Activated T-helper 1 cell treated with anti-CD3 and anti-CD28 coated beads, Interleukin-12 subunit alpha, Interleukin-12 subunit beta, Interleukin-2, Interleukin-4 antibody, amounts not matched to agents 30 ng/mL and 10 ng/mL and 1 ng/mL, durations not matched to agents 14 hours and 24 hours and 36 hours (primary cell): Measurements from ENCODE around the gene HCRT. TPM values are rescaled to one million over a fixed set of nuclear protein-coding genes. Genes with fewer than 3 reads are reported as not detected.
"Not testable (repeated sequence)": the region's sequence is repeated elsewhere in the genome, so short reads cannot be mapped to it uniquely, and the experiment has no call there.

Experiments
- DNase-seq: peaks from one replicate; pipeline ENCODE4 v3.0.0; 2021; ENCODE audit warnings: low spot score
- H3K27ac Mint-ChIP-seq: one replicate; pipeline ENCODE4 v1.8.0; 2021; ENCODE audit warnings: mild to moderate bottlenecking, mixed read lengths
- H3K27me3 Mint-ChIP-seq: one replicate; pipeline ENCODE4 v1.8.0; 2022; ENCODE audit warnings: mild to moderate bottlenecking, moderate library complexity, mixed read lengths; ENCODE audit not compliant: insufficient read depth
- H3K36me3 Mint-ChIP-seq: one replicate; pipeline ENCODE4 v1.8.0; 2021; ENCODE audit warnings: low read depth, mixed read lengths
- H3K4me1 Mint-ChIP-seq: one replicate; pipeline ENCODE4 v1.8.0; 2021; ENCODE audit warnings: low read depth, mixed read lengths
- H3K4me3 Mint-ChIP-seq: one replicate; pipeline ENCODE4 v1.8.0; 2021; ENCODE audit warnings: mild to moderate bottlenecking, moderate library complexity, mixed read lengths
- H3K9me3 Mint-ChIP-seq: one replicate; pipeline ENCODE4 v1.8.0; 2021; ENCODE audit warnings: mixed read lengths
- intact Hi-C: fragments of 100-400 bp; cut with micrococcal nuclease; formaldehyde crosslinking; loops from one replicate; pipeline ENCODE4 v1.15.1; 2024
- total RNA-seq: library from RNA; stranded (reverse); gene quantifications from 2 replicates; pipeline ENCODE4 v1.2.3, GENCODE V29; 2022

HCRT gene
- total RNA-seq, 1 donor from 2014 or later = not detected

DNA sequence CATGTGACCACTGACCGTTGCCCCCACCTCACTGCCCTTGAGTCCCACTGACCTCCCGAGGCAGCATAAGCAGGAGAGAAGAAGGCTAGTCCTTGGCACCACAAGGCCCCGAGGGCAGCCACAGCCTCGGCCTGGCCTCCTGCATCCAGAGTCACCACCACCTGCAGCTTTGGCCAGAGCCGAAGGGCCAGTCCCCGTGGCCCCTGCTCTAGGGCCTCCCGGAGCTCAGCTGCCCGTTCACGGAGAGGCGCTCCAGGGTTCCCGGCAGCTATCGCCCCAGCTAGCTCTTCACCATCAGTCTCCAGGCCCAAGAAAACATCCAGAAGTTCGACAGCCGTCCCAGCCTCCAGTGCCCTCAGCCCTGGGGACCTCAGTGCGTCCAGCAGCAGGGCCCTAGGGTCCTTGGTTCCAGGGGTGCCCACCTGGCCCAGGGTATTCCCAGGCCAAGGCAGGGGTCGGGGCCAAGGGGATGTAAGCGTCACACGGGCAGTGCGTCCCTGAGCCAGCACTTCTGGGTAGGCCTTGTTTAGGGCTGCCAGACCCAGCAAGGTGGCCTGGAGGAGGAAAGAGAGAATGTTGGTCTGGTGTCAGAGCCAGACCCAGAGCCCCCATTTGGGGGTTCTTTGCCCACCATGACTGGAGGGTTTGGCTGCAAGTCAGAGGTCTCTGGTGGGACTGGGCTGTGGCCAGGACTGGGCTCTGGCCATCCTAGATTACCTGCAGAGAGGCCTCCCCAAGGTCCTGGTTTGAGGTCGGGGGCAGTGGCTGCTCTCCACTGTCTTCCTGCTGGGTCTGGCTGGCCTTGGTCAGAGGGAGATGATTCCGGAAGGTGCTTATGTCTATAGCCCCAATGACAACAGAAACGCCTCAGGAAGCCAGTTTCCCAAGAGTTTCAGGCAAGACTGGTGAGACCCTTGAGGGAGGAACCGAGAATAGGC is 7.2 kb upstream of the HCRT start:
- intact Hi-C loops = loop anchor here (5.0 kb wide), 1 partner anchor 830 kb away; the partner anchor contains the start of gene VAT1
- Mint-ChIP-seq H3K27me3 (no peaks in the 10 kb centered on the region), H3K36me3 (peaks cover 2% of the 10 kb centered on the region), H3K4me1 (peaks cover 21% of the 10 kb centered on the region), H3K4me3 (peak overlapping the region; percentile 96), H3K9me3 (no peaks in the 10 kb centered on the region), H3K27ac (no peak overlapping the region)
- no peak for DNase-seq

DNA sequence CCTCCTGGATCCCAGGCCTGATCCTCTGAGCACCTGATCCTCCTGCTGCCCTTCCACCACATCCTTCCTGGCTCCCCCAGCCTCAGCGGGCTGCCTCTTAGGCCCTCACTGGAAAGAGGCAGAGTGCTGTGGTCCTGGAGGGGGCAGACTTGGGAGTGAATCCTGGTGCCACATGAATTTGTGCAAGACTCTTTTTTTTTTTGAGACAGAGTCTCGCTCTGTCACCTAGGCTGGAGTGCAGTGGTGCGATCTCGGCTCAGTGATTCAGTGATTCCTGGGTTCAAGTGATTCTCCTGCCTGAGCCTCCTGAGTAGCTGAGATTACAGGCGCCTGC is 6.0 kb upstream of the HCRT start:
- no peaks in the 10 kb centered on the region for H3K27me3 Mint-ChIP-seq
- H3K27ac Mint-ChIP-seq = no peak overlapping the region
- DNase-seq = no peak

DNA sequence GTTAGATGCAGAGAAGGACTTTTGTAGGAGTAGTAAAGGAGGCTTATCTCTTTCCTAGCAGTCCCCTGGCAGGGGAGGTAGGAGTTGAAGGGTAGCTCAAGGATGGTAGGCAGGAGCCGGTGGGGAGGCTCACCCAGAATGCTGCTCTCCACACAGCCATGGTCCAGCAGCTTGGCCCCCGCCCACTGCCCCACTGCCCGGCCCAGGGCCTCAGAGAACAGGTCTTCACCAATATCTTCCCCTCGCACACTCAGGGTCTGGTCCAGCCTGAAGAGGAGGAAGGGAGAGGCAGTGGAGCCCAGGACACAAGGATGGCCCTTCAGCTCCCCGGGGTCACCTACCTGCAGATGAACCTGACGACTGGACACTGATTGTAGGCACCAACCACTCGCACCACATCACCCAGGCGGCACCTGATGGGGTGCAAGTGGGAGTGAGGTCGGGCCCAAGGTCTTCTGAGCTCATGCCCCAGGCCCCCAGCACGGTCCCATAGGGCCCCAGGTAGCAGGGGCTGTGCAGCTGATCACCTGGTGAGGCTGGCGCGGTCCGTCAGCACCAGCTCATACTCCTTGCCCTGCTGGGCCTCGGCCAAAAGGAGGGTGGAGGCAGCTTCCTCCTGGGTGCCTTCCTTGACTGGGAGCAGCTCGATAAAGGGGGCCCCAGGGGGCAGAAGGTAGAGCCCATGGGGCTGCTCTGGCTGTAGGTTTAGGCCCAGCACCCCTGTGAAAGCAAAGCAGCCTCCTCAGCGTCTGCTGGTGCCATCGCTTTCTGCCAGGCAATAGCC is 5.4 kb upstream of the HCRT start:
- Mint-ChIP-seq H3K27me3 (no peaks in the 10 kb centered on the region), H3K4me1 (peaks cover 21% of the 10 kb centered on the region), H3K27ac (no peak overlapping the region), H3K4me3 (no peak overlapping the region), H3K36me3 (peaks cover 3% of the 10 kb centered on the region), H3K9me3 (no peaks in the 10 kb centered on the region)
- no peak for DNase-seq
- intact Hi-C loops = loop anchor here (5.0 kb wide), 1 partner anchor 832 kb away; the partner anchor contains the start of gene VAT1

More for the DNA sequence above, 6.0 kb upstream of the HCRT start:
- Mint-ChIP-seq H3K4me1 (peaks cover 21% of the 10 kb centered on the region), H3K36me3 (peaks cover 3% of the 10 kb centered on the region), H3K9me3 (no peaks in the 10 kb centered on the region), H3K4me3 (no peak overlapping the region)
- intact Hi-C loops = loop anchor here (5.0 kb wide), 1 partner anchor 831 kb away; the partner anchor contains the start of gene VAT1

DNA sequence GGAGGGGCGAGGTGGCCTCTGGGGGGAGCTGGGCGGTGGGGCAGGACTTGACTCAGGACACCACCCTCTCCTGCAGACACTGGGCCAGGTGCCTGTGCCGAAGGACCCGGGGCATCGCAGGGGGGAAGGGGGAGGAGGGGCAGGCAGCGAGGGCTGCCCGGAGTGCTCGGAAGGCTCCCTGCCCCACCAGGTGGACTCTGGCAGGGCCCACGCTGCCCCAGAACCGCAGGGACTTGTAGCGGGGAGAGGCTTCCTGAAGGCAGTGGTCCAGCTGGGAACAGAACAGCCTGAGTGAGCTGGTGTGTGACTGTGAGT is 4.4 kb upstream of the HCRT start:
- H3K4me1 Mint-ChIP-seq = peaks cover 26% of the 10 kb centered on the region
- no peak for DNase-seq
- no peaks in the 10 kb centered on the region for H3K9me3 Mint-ChIP-seq
- H3K36me3 Mint-ChIP-seq = peaks cover 3% of the 10 kb centered on the region
- no peak overlapping the region for H3K27ac Mint-ChIP-seq
- H3K4me3 Mint-ChIP-seq = no peak overlapping the region
- intact Hi-C loops = no loop called here
- H3K27me3 Mint-ChIP-seq = no peaks in the 10 kb centered on the region

DNA sequence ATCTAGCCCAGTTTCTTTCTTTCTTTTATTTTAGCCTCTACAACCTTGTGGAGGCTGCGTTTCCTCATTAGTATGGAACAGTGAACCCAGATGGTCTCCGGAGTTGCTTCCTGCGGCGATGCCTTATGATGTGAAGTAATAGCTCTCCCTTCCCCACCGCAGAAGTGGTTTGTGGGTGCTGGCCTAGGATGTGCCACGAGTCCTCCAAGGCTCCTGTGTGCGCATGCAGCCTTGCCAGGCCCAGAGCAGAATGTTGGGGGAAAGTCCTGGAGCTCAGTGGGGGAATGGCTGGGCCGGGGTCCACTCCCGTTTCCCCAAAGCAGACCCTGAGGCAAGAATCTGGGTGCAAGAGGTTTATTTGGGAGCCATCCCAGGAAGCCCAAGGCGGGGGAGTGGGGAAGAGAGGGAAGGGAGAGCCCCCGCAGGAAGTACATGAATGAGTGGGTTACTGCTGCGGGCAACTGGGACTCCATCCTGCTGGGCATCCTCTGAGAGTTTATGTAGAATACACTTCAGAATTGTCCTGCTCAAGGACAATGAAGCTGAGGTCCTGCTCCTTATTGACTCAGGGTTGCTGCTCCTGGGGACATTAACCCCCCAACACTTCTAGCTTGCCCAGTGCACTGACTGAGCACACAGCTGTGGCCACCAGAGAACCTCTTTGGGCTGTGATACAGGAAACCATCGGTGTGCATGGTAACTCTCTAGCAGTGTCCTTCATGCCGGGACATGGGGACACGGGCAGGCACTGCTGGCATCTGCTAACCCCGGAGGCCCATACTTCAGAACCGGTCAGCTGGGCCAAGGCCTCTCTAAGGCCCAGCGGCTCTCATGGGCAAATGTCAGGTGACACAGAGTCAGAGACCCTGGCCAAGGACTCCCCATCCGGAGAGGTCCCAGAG is 3.7 kb upstream of the HCRT start:
- intact Hi-C loops = no loop called here
- H3K9me3 Mint-ChIP-seq = no peaks in the 10 kb centered on the region

DNA sequence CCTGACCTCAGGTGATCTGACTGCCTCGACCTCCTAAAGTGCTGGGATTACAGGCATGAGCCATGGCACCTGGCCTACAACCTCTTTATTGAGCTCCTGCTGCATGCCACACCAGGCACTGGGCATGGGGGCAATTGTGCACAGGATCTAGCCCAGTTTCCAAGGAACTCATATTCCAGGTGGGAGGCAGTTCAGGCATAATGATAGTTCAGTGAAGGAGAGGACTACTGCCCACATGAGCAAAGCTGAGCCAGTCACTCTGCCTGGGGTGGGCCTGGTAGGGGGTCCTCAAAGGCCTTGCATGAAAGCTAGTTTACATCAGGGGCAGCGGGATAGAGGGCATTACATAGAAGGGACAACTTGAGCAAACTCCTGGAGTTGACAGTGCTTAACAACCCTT is 2.6 kb upstream of the HCRT start:
- Mint-ChIP-seq H3K27ac (no peak overlapping the region), H3K36me3 (peaks cover 4% of the 10 kb centered on the region), H3K27me3 (peaks cover 3% of the 10 kb centered on the region), H3K4me3 (no peak overlapping the region), H3K4me1 (peaks cover 25% of the 10 kb centered on the region), H3K9me3 (no peaks in the 10 kb centered on the region)
- no peak for DNase-seq
- intact Hi-C loops = no loop called here

More for the DNA sequence above, 3.7 kb upstream of the HCRT start:
- H3K27me3 Mint-ChIP-seq = no peaks in the 10 kb centered on the region
- H3K27ac Mint-ChIP-seq = no peak overlapping the region
- DNase-seq = no peak
- peaks cover 23% of the 10 kb centered on the region for H3K4me1 Mint-ChIP-seq
- H3K4me3 Mint-ChIP-seq = no peak overlapping the region
- peaks cover 3% of the 10 kb centered on the region for H3K36me3 Mint-ChIP-seq

DNA sequence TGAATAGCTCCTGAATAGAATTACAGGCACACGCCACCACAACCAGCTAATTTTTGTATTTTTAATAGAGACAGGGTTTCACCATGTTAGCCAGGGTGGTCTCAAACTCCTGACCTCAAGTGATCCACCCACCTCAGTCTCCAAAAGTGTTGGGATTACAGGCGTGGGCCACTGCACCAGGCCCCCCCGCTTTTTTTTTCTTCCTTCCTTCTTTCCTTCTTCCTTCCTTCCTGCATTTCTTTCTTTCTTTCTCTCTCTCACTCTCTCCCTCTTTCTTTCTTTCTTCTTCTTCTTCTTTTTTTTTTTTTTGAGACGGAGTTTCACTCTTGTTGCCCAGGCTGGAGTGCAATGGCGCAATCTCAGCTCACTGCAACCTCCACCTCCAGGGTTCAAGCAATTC is 939 bp upstream of the HCRT start:
- H3K4me3 Mint-ChIP-seq, H3K9me3 Mint-ChIP-seq, DNase-seq, H3K27me3 Mint-ChIP-seq, intact Hi-C loops, H3K27ac Mint-ChIP-seq, H3K36me3 Mint-ChIP-seq: not testable (repeated sequence)
- peaks cover 35% of the 10 kb centered on the region for H3K4me1 Mint-ChIP-seq

DNA sequence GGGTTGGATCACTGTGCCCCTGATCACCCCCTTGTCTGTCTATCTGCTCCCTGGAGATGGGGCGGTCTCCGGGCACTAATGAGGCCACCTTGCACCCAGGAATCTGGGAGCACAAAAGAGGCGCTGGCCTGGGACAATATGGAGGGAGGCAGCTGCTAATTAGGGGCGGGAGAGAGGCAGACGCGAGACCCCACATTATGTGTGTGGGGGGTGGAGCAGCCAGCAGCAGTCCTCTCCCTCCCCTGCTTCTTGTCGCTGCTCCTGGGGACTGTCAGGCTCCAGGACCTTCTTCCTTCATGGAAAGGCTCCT is 324 bp upstream of the HCRT start:
- DNase-seq = no peak
- Mint-ChIP-seq H3K4me1 (peaks cover 36% of the 10 kb centered on the region), H3K36me3 (peaks cover 4% of the 10 kb centered on the region), H3K27ac (no peak overlapping the region), H3K27me3 (peaks cover 7% of the 10 kb centered on the region), H3K9me3 (no peaks in the 10 kb centered on the region), H3K4me3 (no peak overlapping the region)
- intact Hi-C loops = loop anchor here (2.0 kb wide), 2 partner anchors 63 to 103 kb away; partner anchors contain the start of gene STAT5A

DNA sequence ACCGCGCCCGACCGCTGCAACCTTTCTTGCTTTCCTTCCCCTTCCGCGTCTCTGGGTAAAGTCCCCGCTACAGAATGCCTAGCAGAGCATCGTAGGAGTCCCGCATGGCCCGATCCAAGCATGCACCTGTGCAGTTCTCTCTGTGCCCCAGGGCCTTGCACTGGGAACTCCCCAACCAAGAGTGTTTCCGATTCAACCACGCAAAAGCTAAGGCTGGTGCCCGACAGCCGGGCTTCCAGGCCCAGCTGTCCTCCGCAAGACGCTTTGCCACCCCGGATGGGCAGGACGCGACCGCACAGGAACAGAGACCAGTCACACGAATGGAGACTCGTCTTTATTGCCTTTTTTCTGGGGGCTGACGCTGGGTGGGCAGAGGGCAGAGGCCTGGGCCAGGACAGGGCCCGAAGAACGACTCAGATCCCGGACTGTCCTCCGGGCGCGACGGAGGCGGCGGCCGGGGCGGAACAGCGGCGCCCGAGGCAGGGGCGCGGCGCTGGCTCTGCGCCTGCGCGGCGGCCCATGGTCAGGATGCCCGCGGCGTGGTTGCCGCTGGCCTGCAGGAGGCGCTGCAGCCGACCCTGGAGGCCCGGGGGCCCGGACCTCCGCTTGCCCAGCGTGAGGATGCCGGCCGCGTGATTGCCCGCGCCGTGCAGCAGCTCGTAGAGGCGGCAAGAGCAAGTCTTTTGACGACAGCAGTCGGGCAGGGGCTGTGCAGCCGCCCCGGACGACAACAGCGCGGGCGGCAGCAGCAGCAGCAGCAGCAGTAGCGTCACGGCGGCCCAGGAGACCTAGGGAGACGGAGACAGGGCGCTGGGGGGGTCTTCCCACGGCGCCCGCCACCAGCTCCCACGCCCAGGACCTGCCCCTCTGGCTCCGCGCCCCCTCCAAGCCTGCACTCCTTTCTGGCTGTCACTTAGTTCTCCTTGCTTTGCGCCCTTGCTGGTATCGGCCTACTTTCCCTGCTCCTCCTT is 1.2 kb downstream of the HCRT start:
- H3K27ac Mint-ChIP-seq = peak overlapping the region; percentile 95
- H3K9me3 Mint-ChIP-seq = no peaks in the 10 kb centered on the region
- peak overlapping the region; percentile 94 for H3K4me3 Mint-ChIP-seq
- DNase-seq = peak; percentile 80
- intact Hi-C loops = loop anchor here (2.0 to 5.0 kb wide), 5 partner anchors 65 to 273 kb away; partner anchors contain the start of genes ATP6V0A1 and STAT5A
- H3K36me3 Mint-ChIP-seq = peaks cover 4% of the 10 kb centered on the region
- H3K27me3 Mint-ChIP-seq = peaks cover 13% of the 10 kb centered on the region
- peaks cover 50% of the 10 kb centered on the region for H3K4me1 Mint-ChIP-seq

DNA sequence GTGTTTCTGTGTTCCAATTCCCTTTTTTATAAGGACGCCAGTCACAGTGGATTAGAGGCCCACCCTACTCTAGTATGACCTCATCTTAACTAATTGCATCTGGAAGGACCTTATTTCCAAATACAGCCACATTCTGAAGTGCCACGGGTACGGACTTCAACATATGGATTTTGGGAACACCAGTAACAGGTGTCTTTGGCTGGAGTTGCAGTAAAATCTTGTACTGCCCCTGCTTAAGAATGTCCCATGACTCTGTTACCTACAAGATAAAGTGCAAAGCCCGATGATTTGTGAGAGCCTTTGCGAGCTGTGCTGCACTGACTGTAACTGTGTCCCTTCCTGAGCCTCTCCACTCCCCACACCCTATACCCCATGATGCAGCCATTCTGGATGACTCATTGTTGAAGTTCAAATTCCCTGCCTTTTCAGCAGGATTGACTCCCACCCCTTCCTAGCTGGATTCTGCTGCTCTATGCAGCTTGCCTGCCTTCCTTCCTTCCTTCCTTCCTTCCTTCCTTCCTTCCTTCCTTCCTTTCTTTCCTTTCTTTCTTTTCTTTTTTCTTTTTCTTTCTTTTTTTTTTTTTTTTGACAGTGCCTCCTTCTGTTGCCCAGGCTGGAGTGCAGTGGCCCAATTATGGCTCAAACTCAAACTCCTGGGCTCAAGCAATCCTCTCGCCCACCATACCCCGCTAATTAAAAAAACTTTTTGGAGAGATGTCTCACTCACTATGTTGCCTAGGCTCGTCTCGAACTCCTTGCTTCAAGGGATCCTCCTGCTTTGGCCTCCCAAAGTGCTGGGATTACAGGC is 2.1 kb downstream of the HCRT start:
- no peak for DNase-seq
- Mint-ChIP-seq H3K9me3 (no peaks in the 10 kb centered on the region), H3K36me3 (peaks cover 4% of the 10 kb centered on the region), H3K27ac (peak overlapping the region; percentile 95), H3K4me3 (peak overlapping the region; percentile 94), H3K27me3 (peaks cover 15% of the 10 kb centered on the region), H3K4me1 (peaks cover 53% of the 10 kb centered on the region)
- intact Hi-C loops = loop anchor here (5.0 kb wide), 3 partner anchors 84 to 274 kb away; partner anchors contain the start of gene ATP6V0A1

DNA sequence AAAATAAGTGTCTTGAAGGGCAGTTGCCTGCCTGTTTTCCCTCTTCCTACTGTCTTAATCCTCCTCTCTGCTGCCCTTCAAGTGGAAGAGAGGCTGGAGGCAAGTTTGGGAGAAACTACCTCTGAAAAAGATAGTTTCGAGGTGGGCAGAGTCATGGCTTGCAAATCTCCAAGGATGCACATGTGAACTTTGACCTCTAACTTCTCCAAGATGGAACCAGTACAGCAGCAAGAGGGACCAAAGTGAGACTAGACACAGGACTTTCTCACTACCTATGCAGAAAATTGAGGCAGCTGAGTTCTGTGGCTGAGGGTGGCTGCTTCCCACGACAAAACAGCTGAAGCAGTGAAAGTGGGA is 3.4 kb downstream of the HCRT start:
- intact Hi-C loops = loop anchor here (1.0 to 5.0 kb wide), 9 partner anchors 12 to 275 kb away; partner anchors contain the start of genes ATP6V0A1, DNAJC7, GHDC and KAT2A
- H3K27ac Mint-ChIP-seq = no peak overlapping the region
- peak overlapping the region; percentile 74 for H3K4me3 Mint-ChIP-seq
- H3K4me1 Mint-ChIP-seq = peaks cover 53% of the 10 kb centered on the region
- peaks cover 15% of the 10 kb centered on the region for H3K27me3 Mint-ChIP-seq
- H3K9me3 Mint-ChIP-seq = no peaks in the 10 kb centered on the region
- peaks cover 7% of the 10 kb centered on the region for H3K36me3 Mint-ChIP-seq
- no peak for DNase-seq
